WTC11 (cell line): ENCODE results near the gene ZNF823. TPM values are rescaled to one million over a fixed set of nuclear protein-coding genes. Genes with fewer than 3 reads are reported as not detected.

Source experiments
- ATAC-seq: fragments of 200-7000 bp; cut with Tn5 transposase; 2 replicates; pipeline ENCODE4 v1.10.0; 2021; ENCODE audit warnings: mild to moderate bottlenecking, moderate library complexity
- CTCF ChIA-PET: fragments of 300-600 bp; sonication (Branson Sonifier 250); formaldehyde crosslinking; loops from one replicate; lab custom pipeline; 2021; ENCODE audit warnings: antibody characterized with exemption; lab: Charles Lee
- POLR2A ChIA-PET: fragments of 350-600 bp; sonication (Branson Sonifier 250); formaldehyde crosslinking; loops from one replicate; lab custom pipeline; 2021; ENCODE audit warnings: antibody characterized with exemption; lab: Charles Lee
- DNase-seq: peaks from one replicate; pipeline ENCODE4 v3.0.0; 2021; ENCODE audit warnings: low spot score
- H3K27ac Mint-ChIP-seq: 2 replicates; pipeline ENCODE4 v1.8.0; 2021; ENCODE audit warnings: mixed read lengths
- H3K27me3 Mint-ChIP-seq: 2 replicates; pipeline ENCODE4 v1.8.0; 2021; ENCODE audit warnings: low read depth, mild to moderate bottlenecking, moderate library complexity, mixed read lengths
- H3K36me3 Mint-ChIP-seq: 2 replicates; pipeline ENCODE4 v1.8.0; 2021; ENCODE audit warnings: mixed read lengths
- H3K4me1 Mint-ChIP-seq: 2 replicates; pipeline ENCODE4 v1.8.0; 2022; ENCODE audit warnings: mixed read lengths
- H3K4me3 Mint-ChIP-seq: 2 replicates; pipeline ENCODE4 v1.8.0; 2021; ENCODE audit warnings: mild to moderate bottlenecking, moderate library complexity, mixed read lengths
- H3K9me3 Mint-ChIP-seq: 2 replicates; pipeline ENCODE4 v1.8.0; 2021; ENCODE audit warnings: mixed read lengths
- CREM ChIP-seq: sonication (generic); formaldehyde crosslinking; IDR thresholded peaks from 2 replicates; pipeline ENCODE4 v1.8.1; 2022; ENCODE audit warnings: mild to moderate bottlenecking, missing genetic modification reagents, moderate library complexity
- ESRRA ChIP-seq: sonication (generic); formaldehyde crosslinking; IDR thresholded peaks from 2 replicates; pipeline ENCODE4 v1.8.1; 2022; ENCODE audit warnings: mild to moderate bottlenecking, missing genetic modification reagents, borderline replicate concordance
- FOXJ3 ChIP-seq: sonication (generic); formaldehyde crosslinking; IDR thresholded peaks from 2 replicates; pipeline ENCODE4 v1.9.0; 2021; ENCODE audit warnings: missing genetic modification reagents, mild to moderate bottlenecking, borderline replicate concordance
- GRHL2 ChIP-seq: fragments of 250-450 bp; sonication (Bioruptor Pico); IDR thresholded peaks from 2 replicates; pipeline ENCODE4 v1.8.0; 2022; ENCODE audit warnings: mild to moderate bottlenecking, moderate library complexity; ENCODE audit not compliant: insufficient replicate concordance, severe bottlenecking
- MAX ChIP-seq: sonication (generic); formaldehyde crosslinking; IDR thresholded peaks from 2 replicates; pipeline ENCODE4 v1.8.0; 2022; ENCODE audit warnings: mild to moderate bottlenecking, missing genetic modification reagents
- MXD4 ChIP-seq: fragments of 250-450 bp; sonication (Bioruptor Pico); IDR thresholded peaks from 2 replicates; pipeline ENCODE4 v1.8.0; 2021; ENCODE audit warnings: mild to moderate bottlenecking, moderate library complexity, borderline replicate concordance
- NFATC4 ChIP-seq: fragments of 250-450 bp; sonication (Bioruptor Pico); IDR thresholded peaks from 2 replicates; pipeline ENCODE4 v1.9.0; 2021; ENCODE audit warnings: mild to moderate bottlenecking
- NR3C1 ChIP-seq: sonication (generic); formaldehyde crosslinking; conservative IDR thresholded peaks from 2 replicates; pipeline ENCODE4 v1.8.1; 2023; ENCODE audit warnings: low read depth, mild to moderate bottlenecking, missing genetic modification reagents
- OVOL2 ChIP-seq: fragments of 250-450 bp; sonication (Bioruptor Pico); IDR thresholded peaks from 2 replicates; pipeline ENCODE4 v1.9.0; 2021; ENCODE audit warnings: mild to moderate bottlenecking, borderline replicate concordance
- TEAD4 ChIP-seq: sonication (generic); formaldehyde crosslinking; IDR thresholded peaks from 2 replicates; pipeline ENCODE4 v1.8.0; 2022; ENCODE audit warnings: mild to moderate bottlenecking, missing genetic modification reagents
- ZNF219 ChIP-seq: sonication (generic); formaldehyde crosslinking; IDR thresholded peaks from 2 replicates; pipeline ENCODE4 v1.8.0; 2023; ENCODE audit warnings: missing genetic modification reagents, mild to moderate bottlenecking, borderline replicate concordance
- ZNF416 ChIP-seq: fragments of 250-450 bp; sonication (Bioruptor Pico); IDR thresholded peaks from 2 replicates; pipeline ENCODE4 v1.9.0; 2021; ENCODE audit warnings: mild to moderate bottlenecking, inconsistent platforms
- total RNA-seq: library from RNA; stranded (reverse); gene quantifications from 3 replicates; pipeline ENCODE4 v1.2.3, GENCODE V29; 2021
- TF ChIP-seq, protein P1 (sequence below): sonication (generic); formaldehyde crosslinking; IDR thresholded peaks from 2 replicates; pipeline ENCODE4 v1.8.1; 2023; ENCODE audit warnings: mild to moderate bottlenecking, missing genetic modification reagents, borderline replicate concordance
- TF ChIP-seq, protein P2 (sequence below): fragments of 200-600 bp; IDR thresholded peaks from 2 replicates; pipeline ENCODE4 v1.8.0; 2022; ENCODE audit warnings: antibody characterized with exemption
- TF ChIP-seq, protein P3 (sequence below): fragments of 250-450 bp; sonication (Bioruptor Pico); IDR thresholded peaks from 2 replicates; pipeline ENCODE4 v1.9.0; 2021; ENCODE audit warnings: mild to moderate bottlenecking, borderline replicate concordance

Gene ZNF823
- total RNA-seq, 1 experiment from 2014 or later: 5.4 TPM

DNA sequence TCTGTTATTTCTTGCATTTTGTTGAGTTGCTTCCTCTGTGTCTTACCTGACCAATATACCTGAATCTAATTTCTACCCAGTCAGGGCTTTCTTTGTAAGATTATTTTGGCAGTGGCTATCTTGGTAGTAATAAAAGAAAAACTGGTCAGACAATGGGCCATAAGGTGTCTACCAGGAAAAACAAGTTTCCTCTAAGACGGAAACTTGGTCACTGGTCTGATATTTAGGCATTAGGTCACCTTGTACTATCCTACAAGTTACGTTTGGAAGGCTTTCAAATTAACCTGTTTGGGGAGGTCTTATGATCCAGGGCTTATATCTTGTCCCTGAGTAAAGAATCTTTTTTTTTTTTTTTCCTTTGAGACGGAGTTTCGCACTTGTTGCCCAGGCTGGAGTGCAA, 9.2 kb downstream of the ZNF823 start:
- H3K36me3 Mint-ChIP-seq: peaks cover 9% of the 10 kb centered on the region
- H3K27me3 Mint-ChIP-seq: no peaks in the 10 kb centered on the region; the same call in 1 of the 2 replicates
- no peak for ATAC-seq
- no peaks in the 10 kb centered on the region for H3K9me3 Mint-ChIP-seq
- H3K4me1 Mint-ChIP-seq: peaks cover 6% of the 10 kb centered on the region
- ChIA-PET POLR2A (no interaction called here), CTCF (interaction anchor here (1.0 kb wide), 1 partner anchor 30 kb away, joined by 3 read pairs; no protein-coding TSS in a partner anchor)
- H3K27ac Mint-ChIP-seq: no peak overlapping the region
- TF ChIP-seq, protein P1, sequence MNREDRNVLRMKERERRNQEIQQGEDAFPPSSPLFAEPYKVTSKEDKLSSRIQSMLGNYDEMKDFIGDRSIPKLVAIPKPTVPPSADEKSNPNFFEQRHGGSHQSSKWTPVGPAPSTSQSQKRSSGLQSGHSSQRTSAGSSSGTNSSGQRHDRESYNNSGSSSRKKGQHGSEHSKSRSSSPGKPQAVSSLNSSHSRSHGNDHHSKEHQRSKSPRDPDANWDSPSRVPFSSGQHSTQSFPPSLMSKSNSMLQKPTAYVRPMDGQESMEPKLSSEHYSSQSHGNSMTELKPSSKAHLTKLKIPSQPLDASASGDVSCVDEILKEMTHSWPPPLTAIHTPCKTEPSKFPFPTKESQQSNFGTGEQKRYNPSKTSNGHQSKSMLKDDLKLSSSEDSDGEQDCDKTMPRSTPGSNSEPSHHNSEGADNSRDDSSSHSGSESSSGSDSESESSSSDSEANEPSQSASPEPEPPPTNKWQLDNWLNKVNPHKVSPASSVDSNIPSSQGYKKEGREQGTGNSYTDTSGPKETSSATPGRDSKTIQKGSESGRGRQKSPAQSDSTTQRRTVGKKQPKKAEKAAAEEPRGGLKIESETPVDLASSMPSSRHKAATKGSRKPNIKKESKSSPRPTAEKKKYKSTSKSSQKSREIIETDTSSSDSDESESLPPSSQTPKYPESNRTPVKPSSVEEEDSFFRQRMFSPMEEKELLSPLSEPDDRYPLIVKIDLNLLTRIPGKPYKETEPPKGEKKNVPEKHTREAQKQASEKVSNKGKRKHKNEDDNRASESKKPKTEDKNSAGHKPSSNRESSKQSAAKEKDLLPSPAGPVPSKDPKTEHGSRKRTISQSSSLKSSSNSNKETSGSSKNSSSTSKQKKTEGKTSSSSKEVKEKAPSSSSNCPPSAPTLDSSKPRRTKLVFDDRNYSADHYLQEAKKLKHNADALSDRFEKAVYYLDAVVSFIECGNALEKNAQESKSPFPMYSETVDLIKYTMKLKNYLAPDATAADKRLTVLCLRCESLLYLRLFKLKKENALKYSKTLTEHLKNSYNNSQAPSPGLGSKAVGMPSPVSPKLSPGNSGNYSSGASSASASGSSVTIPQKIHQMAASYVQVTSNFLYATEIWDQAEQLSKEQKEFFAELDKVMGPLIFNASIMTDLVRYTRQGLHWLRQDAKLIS (CRISPR knock-in tag): no peak
- no peak for TF ChIP-seq MXD4
- no peak for TF ChIP-seq OVOL2 (CRISPR knock-in tag)
- no peak for TF ChIP-seq TEAD4
- no peak for TF ChIP-seq FOXJ3 (CRISPR knock-in tag)
- TF ChIP-seq, protein P2, sequence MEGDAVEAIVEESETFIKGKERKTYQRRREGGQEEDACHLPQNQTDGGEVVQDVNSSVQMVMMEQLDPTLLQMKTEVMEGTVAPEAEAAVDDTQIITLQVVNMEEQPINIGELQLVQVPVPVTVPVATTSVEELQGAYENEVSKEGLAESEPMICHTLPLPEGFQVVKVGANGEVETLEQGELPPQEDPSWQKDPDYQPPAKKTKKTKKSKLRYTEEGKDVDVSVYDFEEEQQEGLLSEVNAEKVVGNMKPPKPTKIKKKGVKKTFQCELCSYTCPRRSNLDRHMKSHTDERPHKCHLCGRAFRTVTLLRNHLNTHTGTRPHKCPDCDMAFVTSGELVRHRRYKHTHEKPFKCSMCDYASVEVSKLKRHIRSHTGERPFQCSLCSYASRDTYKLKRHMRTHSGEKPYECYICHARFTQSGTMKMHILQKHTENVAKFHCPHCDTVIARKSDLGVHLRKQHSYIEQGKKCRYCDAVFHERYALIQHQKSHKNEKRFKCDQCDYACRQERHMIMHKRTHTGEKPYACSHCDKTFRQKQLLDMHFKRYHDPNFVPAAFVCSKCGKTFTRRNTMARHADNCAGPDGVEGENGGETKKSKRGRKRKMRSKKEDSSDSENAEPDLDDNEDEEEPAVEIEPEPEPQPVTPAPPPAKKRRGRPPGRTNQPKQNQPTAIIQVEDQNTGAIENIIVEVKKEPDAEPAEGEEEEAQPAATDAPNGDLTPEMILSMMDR: no peak
- TF ChIP-seq, protein P3, sequence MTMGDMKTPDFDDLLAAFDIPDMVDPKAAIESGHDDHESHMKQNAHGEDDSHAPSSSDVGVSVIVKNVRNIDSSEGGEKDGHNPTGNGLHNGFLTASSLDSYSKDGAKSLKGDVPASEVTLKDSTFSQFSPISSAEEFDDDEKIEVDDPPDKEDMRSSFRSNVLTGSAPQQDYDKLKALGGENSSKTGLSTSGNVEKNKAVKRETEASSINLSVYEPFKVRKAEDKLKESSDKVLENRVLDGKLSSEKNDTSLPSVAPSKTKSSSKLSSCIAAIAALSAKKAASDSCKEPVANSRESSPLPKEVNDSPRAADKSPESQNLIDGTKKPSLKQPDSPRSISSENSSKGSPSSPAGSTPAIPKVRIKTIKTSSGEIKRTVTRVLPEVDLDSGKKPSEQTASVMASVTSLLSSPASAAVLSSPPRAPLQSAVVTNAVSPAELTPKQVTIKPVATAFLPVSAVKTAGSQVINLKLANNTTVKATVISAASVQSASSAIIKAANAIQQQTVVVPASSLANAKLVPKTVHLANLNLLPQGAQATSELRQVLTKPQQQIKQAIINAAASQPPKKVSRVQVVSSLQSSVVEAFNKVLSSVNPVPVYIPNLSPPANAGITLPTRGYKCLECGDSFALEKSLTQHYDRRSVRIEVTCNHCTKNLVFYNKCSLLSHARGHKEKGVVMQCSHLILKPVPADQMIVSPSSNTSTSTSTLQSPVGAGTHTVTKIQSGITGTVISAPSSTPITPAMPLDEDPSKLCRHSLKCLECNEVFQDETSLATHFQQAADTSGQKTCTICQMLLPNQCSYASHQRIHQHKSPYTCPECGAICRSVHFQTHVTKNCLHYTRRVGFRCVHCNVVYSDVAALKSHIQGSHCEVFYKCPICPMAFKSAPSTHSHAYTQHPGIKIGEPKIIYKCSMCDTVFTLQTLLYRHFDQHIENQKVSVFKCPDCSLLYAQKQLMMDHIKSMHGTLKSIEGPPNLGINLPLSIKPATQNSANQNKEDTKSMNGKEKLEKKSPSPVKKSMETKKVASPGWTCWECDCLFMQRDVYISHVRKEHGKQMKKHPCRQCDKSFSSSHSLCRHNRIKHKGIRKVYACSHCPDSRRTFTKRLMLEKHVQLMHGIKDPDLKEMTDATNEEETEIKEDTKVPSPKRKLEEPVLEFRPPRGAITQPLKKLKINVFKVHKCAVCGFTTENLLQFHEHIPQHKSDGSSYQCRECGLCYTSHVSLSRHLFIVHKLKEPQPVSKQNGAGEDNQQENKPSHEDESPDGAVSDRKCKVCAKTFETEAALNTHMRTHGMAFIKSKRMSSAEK (CRISPR knock-in tag): no peak
- no peak for DNase-seq
- H3K4me3 Mint-ChIP-seq: no peak overlapping the region

GRCh38 chr19:11722414-11722813, 16.3 kb downstream of the ZNF823 start:
- no peak for DNase-seq
- no peak for TF ChIP-seq ZNF219 (CRISPR knock-in tag)
- no peak for TF ChIP-seq ZNF416 (CRISPR knock-in tag)
- no peak for TF ChIP-seq MXD4
- TF ChIP-seq NR3C1 (CRISPR knock-in tag): no peak
- no peak for TF ChIP-seq CREM (CRISPR knock-in tag)
- TF ChIP-seq, all 79 proteins: peak for 0
- H3K4me3 Mint-ChIP-seq: no peak overlapping the region
- ATAC-seq: no peak
- no peaks in the 10 kb centered on the region for H3K4me1 Mint-ChIP-seq
- ChIA-PET CTCF (no interaction called here), POLR2A (no interaction called here)
- peaks cover 56% of the 10 kb centered on the region for H3K36me3 Mint-ChIP-seq
- H3K9me3 Mint-ChIP-seq: peaks cover 33% of the 10 kb centered on the region
- H3K27ac Mint-ChIP-seq: no peak overlapping the region
- no peaks in the 10 kb centered on the region for H3K27me3 Mint-ChIP-seq

GRCh38 chr19:11721681-11722080, 17.1 kb downstream of the ZNF823 start:
- no peaks in the 10 kb centered on the region for H3K4me1 Mint-ChIP-seq
- TF ChIP-seq GRHL2 (CRISPR knock-in tag): no peak
- TF ChIP-seq, protein P3 (CRISPR knock-in tag): no peak
- TF ChIP-seq MAX (CRISPR knock-in tag): no peak
- no peak for TF ChIP-seq ESRRA (CRISPR knock-in tag)
- TF ChIP-seq NFATC4 (CRISPR knock-in tag): no peak

More at GRCh38 chr19:11721681-11722080, 17.1 kb downstream of the ZNF823 start:
- H3K27me3 Mint-ChIP-seq: no peaks in the 10 kb centered on the region; the same call in 1 of the 2 replicates
- peaks cover 33% of the 10 kb centered on the region for H3K9me3 Mint-ChIP-seq
- no peak overlapping the region for H3K27ac Mint-ChIP-seq
- H3K4me3 Mint-ChIP-seq: no peak overlapping the region
- peaks cover 56% of the 10 kb centered on the region for H3K36me3 Mint-ChIP-seq
- ChIA-PET POLR2A (no interaction called here), CTCF (no interaction called here)
- DNase-seq (no peak), ATAC-seq (no peak)
